Fibroblast of pulmonary artery (primary cell): ENCODE results near the gene NUDT17.

Source experiments
- DNase-seq: peaks from one replicate; pipeline ENCODE4 v3.0.0-alpha.2; 2010; ENCODE audit warnings: low read depth
- H3K4me3 ChIP-seq: replicated peaks from 2 replicates; pipeline ENCODE4 v1.5.1; 2011; ENCODE audit warnings: low read depth, mild to moderate bottlenecking, control low read depth, low read length, moderate library complexity
- TF ChIP-seq, protein P1 (sequence below): IDR thresholded peaks from 2 replicates; pipeline ENCODE4 v1.5.1; 2011; ENCODE audit warnings: mild to moderate bottlenecking, control low read depth, low read length, inconsistent platforms; ENCODE audit errors: missing control alignments

The NUDT17 gene

DNA sequence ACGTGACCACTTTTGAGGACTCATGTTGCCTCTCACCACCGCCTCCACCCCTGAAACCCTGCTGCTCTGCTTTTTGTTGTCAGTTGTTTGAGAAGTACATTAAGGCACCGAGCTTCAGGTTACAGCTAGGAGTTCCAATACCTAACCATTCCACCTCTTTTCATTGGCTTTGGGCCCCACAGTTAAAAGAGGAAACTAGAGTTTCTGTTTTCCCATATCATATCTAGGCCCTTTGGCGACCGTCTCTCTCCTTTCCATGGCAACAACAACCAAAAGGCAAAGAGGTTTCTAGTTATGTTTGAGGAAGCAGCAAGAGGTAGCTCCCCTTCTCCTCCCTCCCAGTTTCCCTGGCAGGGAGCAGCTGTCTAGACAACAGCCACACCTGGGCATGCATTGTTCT, 34.3 kb downstream of the NUDT17 start:
- TF ChIP-seq, protein P1, sequence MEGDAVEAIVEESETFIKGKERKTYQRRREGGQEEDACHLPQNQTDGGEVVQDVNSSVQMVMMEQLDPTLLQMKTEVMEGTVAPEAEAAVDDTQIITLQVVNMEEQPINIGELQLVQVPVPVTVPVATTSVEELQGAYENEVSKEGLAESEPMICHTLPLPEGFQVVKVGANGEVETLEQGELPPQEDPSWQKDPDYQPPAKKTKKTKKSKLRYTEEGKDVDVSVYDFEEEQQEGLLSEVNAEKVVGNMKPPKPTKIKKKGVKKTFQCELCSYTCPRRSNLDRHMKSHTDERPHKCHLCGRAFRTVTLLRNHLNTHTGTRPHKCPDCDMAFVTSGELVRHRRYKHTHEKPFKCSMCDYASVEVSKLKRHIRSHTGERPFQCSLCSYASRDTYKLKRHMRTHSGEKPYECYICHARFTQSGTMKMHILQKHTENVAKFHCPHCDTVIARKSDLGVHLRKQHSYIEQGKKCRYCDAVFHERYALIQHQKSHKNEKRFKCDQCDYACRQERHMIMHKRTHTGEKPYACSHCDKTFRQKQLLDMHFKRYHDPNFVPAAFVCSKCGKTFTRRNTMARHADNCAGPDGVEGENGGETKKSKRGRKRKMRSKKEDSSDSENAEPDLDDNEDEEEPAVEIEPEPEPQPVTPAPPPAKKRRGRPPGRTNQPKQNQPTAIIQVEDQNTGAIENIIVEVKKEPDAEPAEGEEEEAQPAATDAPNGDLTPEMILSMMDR = no peak
- DNase-seq = no peak
- H3K4me3 ChIP-seq = no peak overlapping the region

DNA sequence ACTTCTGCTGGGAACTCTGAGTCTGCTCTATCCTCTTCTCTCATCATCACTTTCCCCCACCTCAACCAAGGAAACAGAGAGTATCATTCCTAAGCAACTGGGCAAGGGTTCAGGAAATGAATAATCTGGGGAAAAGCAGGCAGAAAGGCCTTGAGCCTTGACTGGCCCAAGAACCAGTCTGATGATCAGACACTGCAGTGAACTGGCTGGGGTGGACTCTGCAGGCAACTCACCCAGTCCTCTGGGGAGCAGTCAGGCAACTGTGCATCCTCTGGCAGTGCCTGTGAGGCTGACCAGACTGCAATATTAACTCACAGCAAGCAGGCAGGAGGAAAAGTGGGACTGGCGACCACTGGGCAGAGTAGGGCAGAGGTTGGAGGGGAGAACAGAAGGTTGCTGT, 39.2 kb downstream of the NUDT17 start:
- TF ChIP-seq, protein P1 = no peak
- peak; percentile 58 for DNase-seq
- H3K4me3 ChIP-seq = peak overlapping the region; percentile 70

DNA sequence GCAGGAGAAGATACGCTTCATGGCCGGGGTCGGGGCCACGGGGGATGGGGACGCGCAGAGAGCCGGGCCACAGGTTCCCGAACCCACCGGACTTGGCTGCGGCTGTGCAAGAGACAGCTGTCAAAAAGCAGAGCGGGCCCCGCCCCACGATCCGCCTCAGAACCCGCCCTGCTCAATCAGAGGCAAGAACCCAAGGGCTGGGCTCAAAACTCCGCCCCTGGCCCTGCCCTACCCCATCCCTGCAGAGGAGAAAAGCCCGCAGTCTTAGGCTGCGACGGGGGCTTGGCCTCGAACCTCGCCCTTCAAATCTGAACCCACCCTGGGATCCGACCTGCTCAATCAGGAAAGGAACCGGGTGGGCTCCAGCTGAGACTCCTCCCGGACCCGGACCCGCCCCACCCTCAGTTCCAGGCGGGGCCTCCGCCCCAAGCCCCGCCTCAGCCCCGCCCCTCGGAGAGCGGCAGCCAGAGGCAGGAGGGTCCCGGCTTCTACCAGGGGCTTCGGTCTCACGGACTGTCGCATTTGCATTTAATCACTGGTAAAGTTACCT, 40.4 kb downstream of the NUDT17 start, which contains the start of gene ANKRD35:
Gene ANKRD35 (minus strand): TSS at position 129 of the 550 bp plus-strand sequence. CDS start 108 bp downstream, at position 21.
- peak; percentile 67 for DNase-seq
- H3K4me3 ChIP-seq = peak within 1 kb of the TSS; percentile 70
- TF ChIP-seq, protein P1 = no peak

DNA sequence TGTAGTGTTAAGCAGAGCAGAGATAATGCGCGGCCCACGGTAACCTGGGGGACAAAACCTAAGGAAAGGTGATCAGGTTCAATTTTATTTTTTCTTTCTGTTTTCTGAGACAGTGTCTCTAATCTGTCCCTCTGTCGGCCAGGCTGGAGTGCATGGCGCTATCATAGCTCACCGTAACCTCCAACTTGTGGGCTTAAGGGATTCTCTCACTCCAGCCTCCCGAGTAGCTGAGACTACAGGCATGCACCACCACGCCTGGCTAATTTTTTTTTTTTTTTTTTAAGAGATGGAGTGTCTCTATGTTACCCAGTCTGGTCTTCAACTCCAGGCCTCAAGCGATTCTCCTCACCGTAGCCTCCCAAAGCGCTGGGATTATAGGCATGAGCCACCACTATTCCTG, 41.0 kb downstream of the NUDT17 start:
- TF ChIP-seq, protein P1 = no peak
- no peak for DNase-seq
- peak overlapping the region; percentile 70 for H3K4me3 ChIP-seq

DNA sequence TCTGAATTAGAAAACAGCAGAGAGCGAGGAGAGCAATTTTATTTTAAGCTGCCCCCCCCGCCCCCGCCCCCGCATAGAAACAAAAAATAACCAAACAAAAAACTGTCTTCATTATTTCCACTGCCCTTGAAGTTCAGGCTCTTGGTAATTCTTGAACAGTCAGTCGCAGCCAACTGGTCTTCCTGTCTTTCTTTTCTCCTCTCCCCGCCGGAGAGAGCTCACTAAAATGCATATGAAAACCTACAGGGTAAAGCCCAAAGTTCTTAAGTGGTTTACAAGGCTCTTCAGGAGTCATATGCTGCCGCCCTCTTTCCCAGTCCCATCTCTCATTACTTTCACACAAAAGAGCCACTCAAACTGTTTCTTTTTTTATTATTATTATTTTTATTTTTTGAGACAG, 41.4 kb downstream of the NUDT17 start:
- TF ChIP-seq, protein P1 = no peak
- no peak for DNase-seq
- no peak overlapping the region for H3K4me3 ChIP-seq

DNA sequence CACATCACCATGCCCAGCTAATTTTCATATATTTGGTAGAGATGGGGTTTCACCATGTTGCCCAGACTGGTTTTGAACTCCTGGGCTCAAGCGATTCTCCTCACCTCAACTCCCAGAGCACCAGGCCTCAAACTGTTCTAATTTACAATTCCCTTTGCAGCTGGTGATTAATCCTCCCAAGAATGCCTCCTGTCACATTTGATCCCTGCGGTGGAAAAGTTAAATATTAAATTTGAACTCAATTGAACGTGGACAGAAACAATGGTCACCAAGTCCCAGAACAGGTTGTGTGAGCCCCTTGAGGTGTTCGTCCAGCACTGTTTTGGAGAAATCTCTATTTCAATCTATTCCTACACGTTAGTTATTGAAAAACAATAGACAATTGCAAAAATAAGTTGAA, 42.2 kb downstream of the NUDT17 start:
- DNase-seq = no peak
- H3K4me3 ChIP-seq = no peak overlapping the region
- TF ChIP-seq, protein P1 = no peak

DNA sequence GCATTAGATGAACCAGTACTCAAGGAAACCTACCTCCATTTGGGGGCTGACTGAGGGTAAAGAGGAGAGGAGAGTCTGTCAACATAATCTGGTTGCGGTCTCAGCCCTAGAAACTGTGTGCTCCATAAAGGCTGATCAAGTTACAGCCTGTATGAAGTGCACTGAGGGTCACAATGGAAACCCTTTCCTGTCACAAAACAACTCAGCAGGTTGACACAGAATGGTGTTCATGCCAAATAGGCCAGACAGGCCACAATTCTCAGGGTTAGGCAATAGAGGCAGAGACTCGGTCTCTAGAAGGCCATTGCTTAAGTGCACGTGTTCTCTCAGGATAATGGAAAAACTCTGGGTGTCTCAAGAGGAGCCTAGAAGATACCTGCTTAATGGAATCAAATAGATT, 44.3 kb downstream of the NUDT17 start:
- no peak for DNase-seq
- TF ChIP-seq, protein P1 = no peak
- H3K4me3 ChIP-seq = no peak overlapping the region
